ENCODE measurements around the gene MAPKAPK2.

The MAPKAPK2 gene

GRCh38 chr1:206766251-206766856 is 81.6 kb downstream of the MAPKAPK2 start:
- no peak overlapping the region for H3K9ac ChIP-seq (ENCODE audit: low read length)
- TF ChIP-seq EZH2 (IDR thresholded peaks at IDR 0.05; ENCODE audit: borderline replicate concordance, low read length), result no peak
- TF ChIP-seq, protein P1, sequence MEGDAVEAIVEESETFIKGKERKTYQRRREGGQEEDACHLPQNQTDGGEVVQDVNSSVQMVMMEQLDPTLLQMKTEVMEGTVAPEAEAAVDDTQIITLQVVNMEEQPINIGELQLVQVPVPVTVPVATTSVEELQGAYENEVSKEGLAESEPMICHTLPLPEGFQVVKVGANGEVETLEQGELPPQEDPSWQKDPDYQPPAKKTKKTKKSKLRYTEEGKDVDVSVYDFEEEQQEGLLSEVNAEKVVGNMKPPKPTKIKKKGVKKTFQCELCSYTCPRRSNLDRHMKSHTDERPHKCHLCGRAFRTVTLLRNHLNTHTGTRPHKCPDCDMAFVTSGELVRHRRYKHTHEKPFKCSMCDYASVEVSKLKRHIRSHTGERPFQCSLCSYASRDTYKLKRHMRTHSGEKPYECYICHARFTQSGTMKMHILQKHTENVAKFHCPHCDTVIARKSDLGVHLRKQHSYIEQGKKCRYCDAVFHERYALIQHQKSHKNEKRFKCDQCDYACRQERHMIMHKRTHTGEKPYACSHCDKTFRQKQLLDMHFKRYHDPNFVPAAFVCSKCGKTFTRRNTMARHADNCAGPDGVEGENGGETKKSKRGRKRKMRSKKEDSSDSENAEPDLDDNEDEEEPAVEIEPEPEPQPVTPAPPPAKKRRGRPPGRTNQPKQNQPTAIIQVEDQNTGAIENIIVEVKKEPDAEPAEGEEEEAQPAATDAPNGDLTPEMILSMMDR (IDR thresholded peaks at IDR 0.05; ENCODE audit: low read length), result no peak
- no peaks in the 10 kb centered on the region for H4K20me1 ChIP-seq (ENCODE audit: insufficient read depth, low read length)
- H3K9me2 ChIP-seq (ENCODE audit: low read depth, low read length), result no peaks in the 10 kb centered on the region
- H3K27ac ChIP-seq (ENCODE audit: low read depth, low read length, poor library complexity, severe bottlenecking), result no peak overlapping the region
- no peaks in the 10 kb centered on the region for H3K9me3 ChIP-seq (ENCODE audit: low read length)
- no peaks in the 10 kb centered on the region for H3F3A ChIP-seq (ENCODE audit: insufficient read depth, low read length)
- H3K4me2 ChIP-seq (ENCODE audit: low read length), result no peak overlapping the region
- H3K36me3 ChIP-seq (ENCODE audit: insufficient read depth, low read length), result no peaks in the 10 kb centered on the region
- no peak overlapping the region for H3K4me3 ChIP-seq (ENCODE audit: low read depth, low read length, poor library complexity, severe bottlenecking)
- H3K79me2 ChIP-seq (ENCODE audit: insufficient read depth, low read length), result no peaks in the 10 kb centered on the region
- H2AFZ ChIP-seq (ENCODE audit: low read length), result no peak overlapping the region
- 0 out of 2 replicates have a peak, but pooled peaks cover 3% of the 10 kb centered on the region for H3K27me3 ChIP-seq (ENCODE audit: insufficient read depth, low read length)
- H3K4me1 ChIP-seq (ENCODE audit: insufficient read depth, low read length, severe bottlenecking), result peaks cover 4% of the 10 kb centered on the region

GRCh38 chr1:206768472-206769303 is 84.0 kb downstream of the MAPKAPK2 start:
- Histone ChIP-seq H3K4me2 (ENCODE audit: low read length) (no peak overlapping the region), H3K9ac (ENCODE audit: low read length) (no peak overlapping the region)
- TF ChIP-seq EZH2 (IDR thresholded peaks at IDR 0.05; ENCODE audit: borderline replicate concordance, low read length), result no peak
- TF ChIP-seq, protein P1 (IDR thresholded peaks at IDR 0.05; ENCODE audit: low read length), result no peak

DNA sequence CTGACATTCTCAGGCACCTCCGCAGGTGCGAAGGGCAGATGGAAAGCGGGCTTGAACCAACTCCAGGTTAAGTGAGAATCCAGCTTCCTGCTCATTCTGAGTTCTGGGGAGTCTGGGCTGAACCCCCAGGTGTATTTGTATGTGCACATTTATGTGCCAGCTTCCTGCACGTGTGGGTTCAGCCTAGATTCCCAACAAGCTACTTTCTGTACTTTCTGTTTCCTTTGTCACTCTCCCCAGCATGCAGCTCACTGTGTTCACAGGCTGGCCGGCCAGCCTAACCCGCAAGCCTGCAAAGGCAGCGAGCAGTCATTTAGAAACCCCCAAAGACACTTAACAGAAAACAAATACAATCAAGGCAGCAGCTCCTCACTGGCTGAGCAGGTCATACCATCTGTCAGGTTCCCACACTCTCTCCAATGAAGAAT is 84.6 kb downstream of the MAPKAPK2 start:
- Histone ChIP-seq H4K20me1 (ENCODE audit: insufficient read depth, low read length) (no peaks in the 10 kb centered on the region), H2AFZ (ENCODE audit: low read length) (no peak overlapping the region), H3F3A (ENCODE audit: insufficient read depth, low read length) (no peaks in the 10 kb centered on the region), H3K79me2 (ENCODE audit: insufficient read depth, low read length) (no peaks in the 10 kb centered on the region), H3K36me3 (ENCODE audit: insufficient read depth, low read length) (no peaks in the 10 kb centered on the region), H3K4me2 (ENCODE audit: low read length) (no peak overlapping the region), H3K9me2 (ENCODE audit: low read depth, low read length) (no peaks in the 10 kb centered on the region), H3K9ac (ENCODE audit: low read length) (no peak overlapping the region), H3K9me3 (ENCODE audit: low read length) (no peaks in the 10 kb centered on the region), H3K27ac (ENCODE audit: low read depth, low read length, poor library complexity, severe bottlenecking) (no peak overlapping the region), H3K4me1 (ENCODE audit: insufficient read depth, low read length, severe bottlenecking) (peaks cover 11% of the 10 kb centered on the region), H3K4me3 (ENCODE audit: low read depth, low read length, poor library complexity, severe bottlenecking) (no peak overlapping the region), H3K27me3 (ENCODE audit: insufficient read depth, low read length) (0 out of 2 replicates have a peak, but pooled peaks cover 3% of the 10 kb centered on the region)
- no peak for TF ChIP-seq EZH2 (IDR thresholded peaks at IDR 0.05; ENCODE audit: borderline replicate concordance, low read length)
- TF ChIP-seq, protein P1 (IDR thresholded peaks at IDR 0.05; ENCODE audit: low read length), result no peak

More at GRCh38 chr1:206768472-206769303, 84.0 kb downstream of the MAPKAPK2 start:
- Histone ChIP-seq H3K9me2 (ENCODE audit: low read depth, low read length) (no peaks in the 10 kb centered on the region), H2AFZ (ENCODE audit: low read length) (no peak overlapping the region), H3K36me3 (ENCODE audit: insufficient read depth, low read length) (no peaks in the 10 kb centered on the region), H3F3A (ENCODE audit: insufficient read depth, low read length) (no peaks in the 10 kb centered on the region), H3K4me1 (ENCODE audit: insufficient read depth, low read length, severe bottlenecking) (peaks cover 11% of the 10 kb centered on the region), H3K27me3 (ENCODE audit: insufficient read depth, low read length) (0 out of 2 replicates have a peak, but pooled peaks cover 3% of the 10 kb centered on the region), H4K20me1 (ENCODE audit: insufficient read depth, low read length) (no peaks in the 10 kb centered on the region), H3K9me3 (ENCODE audit: low read length) (no peaks in the 10 kb centered on the region), H3K79me2 (ENCODE audit: insufficient read depth, low read length) (no peaks in the 10 kb centered on the region), H3K27ac (ENCODE audit: low read depth, low read length, poor library complexity, severe bottlenecking) (no peak overlapping the region), H3K4me3 (ENCODE audit: low read depth, low read length, poor library complexity, severe bottlenecking) (no peak overlapping the region)

Data from OCI-LY1 (cell line).